H4 (cell line): ENCODE data around the gene SLC25A15. TPM values are rescaled to one million over a fixed set of nuclear protein-coding genes. Genes with fewer than 3 reads are reported as not detected.
"Not testable (repeated sequence)": the region's sequence is repeated elsewhere in the genome, so short reads cannot be mapped to it uniquely, and the experiment has no call there.

ENCODE experiments used
- DNase-seq: peaks from one replicate; pipeline ENCODE4 v3.0.0-alpha.2; 2015; ENCODE audit warnings: low spot score
- total RNA-seq: library from RNA; depleted of rRNA; stranded (reverse); fragments of >200 nt; shearing (Covaris generic); gene quantifications from 2 replicates; pipeline ENCODE4 v1.2.3, GENCODE V29; 2014

Gene SLC25A15
- total RNA-seq, 1 experiment from 2014 or later = 13.7 TPM

GRCh38 chr13:40781717-40782116, 7.7 kb upstream of the SLC25A15 start:
- no peak for DNase-seq

GRCh38 chr13:40782971-40783370, 6.4 kb upstream of the SLC25A15 start:
- DNase-seq = not testable (repeated sequence)

GRCh38 chr13:40784540-40784939, 4.9 kb upstream of the SLC25A15 start:
- no peak for DNase-seq

GRCh38 chr13:40786568-40786996, 2.8 kb upstream of the SLC25A15 start:
- peak; percentile 19 for DNase-seq

- DNase-seq = peak; percentile 86
Measured at GRCh38 chr13:40787062-40787461, 2.3 kb upstream of the SLC25A15 start.

GRCh38 chr13:40788540-40789274, 704 bp upstream of the SLC25A15 start:
- DNase-seq = not testable (repeated sequence)

- no peak for DNase-seq
Measured at GRCh38 chr13:40790154-40790616, 774 bp downstream of the SLC25A15 start.

GRCh38 chr13:40792284-40793051, 3.1 kb downstream of the SLC25A15 start:
- no peak for DNase-seq

- DNase-seq = no peak
Measured at GRCh38 chr13:40793339-40793738, 3.9 kb downstream of the SLC25A15 start.

- no peak for DNase-seq
Measured at GRCh38 chr13:40794414-40795368, 5.3 kb downstream of the SLC25A15 start.

- DNase-seq = no peak
Measured at GRCh38 chr13:40796649-40797048, 7.2 kb downstream of the SLC25A15 start.

GRCh38 chr13:40798380-40798779, 9.0 kb downstream of the SLC25A15 start:
- no peak for DNase-seq

- DNase-seq = no peak
Measured at GRCh38 chr13:40799508-40799907, 10.1 kb downstream of the SLC25A15 start.

- no peak for DNase-seq
Measured at GRCh38 chr13:40800559-40800958, 11.1 kb downstream of the SLC25A15 start.

GRCh38 chr13:40801255-40802217, 12.1 kb downstream of the SLC25A15 start:
- no peak for DNase-seq

GRCh38 chr13:40803316-40803715, 13.9 kb downstream of the SLC25A15 start:
- no peak for DNase-seq

GRCh38 chr13:40806241-40806640, 16.8 kb downstream of the SLC25A15 start:
- DNase-seq = no peak

- no peak for DNase-seq
Measured at GRCh38 chr13:40809471-40809870, 20.1 kb downstream of the SLC25A15 start.

GRCh38 chr13:40812102-40812501, 22.7 kb downstream of the SLC25A15 start:
- no peak for DNase-seq

GRCh38 chr13:40812724-40813445, 23.5 kb downstream of the SLC25A15 start:
- DNase-seq = no peak
